MM.1S (cell line): Measurements from ENCODE around the gene RASSF7.

Source experiments
- DNase-seq: peaks from one replicate; pipeline ENCODE4 v3.0.0-alpha.2; 2015
- H2AFZ ChIP-seq: fragments of 300-600 bp; sonication (generic); 2 replicates; pipeline ENCODE4 v1.6.0; 2016; ENCODE audit warnings: antibody characterized with exemption, low read length
- H3F3A ChIP-seq: fragments of 300-600 bp; sonication (generic); 2 replicates; pipeline ENCODE4 v1.6.1; 2016; ENCODE audit warnings: mild to moderate bottlenecking, antibody characterized with exemption, low read length, moderate library complexity, mixed read lengths; ENCODE audit not compliant: insufficient read depth
- H3K27ac ChIP-seq: fragments of 300-600 bp; sonication (generic); 2 replicates; pipeline ENCODE4 v1.5.1; 2016; ENCODE audit warnings: mild to moderate bottlenecking, low read length
- H3K27me3 ChIP-seq: fragments of 300-600 bp; sonication (generic); replicated peaks from 2 replicates; pipeline ENCODE4 v1.6.0; 2016; ENCODE audit warnings: low read length; ENCODE audit not compliant: insufficient read depth
- H3K36me3 ChIP-seq: fragments of 300-600 bp; sonication (generic); replicated peaks from 2 replicates; pipeline ENCODE4 v1.6.1; 2016; ENCODE audit warnings: mild to moderate bottlenecking, low read length, mixed read lengths; ENCODE audit not compliant: insufficient read depth
- H3K4me1 ChIP-seq: fragments of 300-600 bp; sonication (generic); 2 replicates; pipeline ENCODE4 v1.6.1; 2016; ENCODE audit warnings: low read length, mixed read lengths
- H3K4me2 ChIP-seq: fragments of 300-600 bp; sonication (generic); 2 replicates; pipeline ENCODE4 v1.6.0; 2016; ENCODE audit warnings: low read depth, low read length
- H3K4me3 ChIP-seq: fragments of 300-600 bp; sonication (generic); 2 replicates; pipeline ENCODE4 v1.5.1; 2016; ENCODE audit warnings: low read length, mixed read lengths
- H3K79me2 ChIP-seq: fragments of 300-600 bp; sonication (generic); 2 replicates; pipeline ENCODE4 v1.6.1; 2016; ENCODE audit warnings: mixed run types, low read length, mixed read lengths
- H3K9ac ChIP-seq: fragments of 300-600 bp; sonication (generic); 2 replicates; pipeline ENCODE4 v1.6.1; 2016; ENCODE audit warnings: low read length, mixed read lengths
- H3K9me2 ChIP-seq: fragments of 300-600 bp; sonication (generic); replicated peaks from 2 replicates; pipeline ENCODE4 v1.6.1; 2016; ENCODE audit warnings: mild to moderate bottlenecking, low read length, mixed read lengths; ENCODE audit not compliant: insufficient read depth
- H3K9me3 ChIP-seq: fragments of 300-600 bp; sonication (generic); replicated peaks from 2 replicates; pipeline ENCODE4 v1.6.1; 2016; ENCODE audit warnings: mild to moderate bottlenecking, low read length, mixed read lengths; ENCODE audit not compliant: insufficient read depth
- H4K20me1 ChIP-seq: fragments of 300-600 bp; sonication (generic); 2 replicates; pipeline ENCODE4 v1.6.1; 2016; ENCODE audit warnings: mild to moderate bottlenecking, low read length, moderate library complexity, mixed read lengths; ENCODE audit not compliant: insufficient read depth
- CTCF ChIP-seq: fragments of 300-600 bp; sonication (generic); IDR thresholded peaks from 2 replicates; pipeline ENCODE4 v1.5.1; 2016; ENCODE audit warnings: antibody characterized with exemption, low read length, mixed read lengths
- EZH2 ChIP-seq: fragments of 300-600 bp; sonication (generic); optimal IDR thresholded peaks from 2 replicates; pipeline ENCODE3; 2017; ENCODE audit warnings: low read depth, mild to moderate bottlenecking, antibody characterized with exemption, low read length, mixed read lengths
- EZH2phosphoT487 ChIP-seq: fragments of 300-600 bp; sonication (generic); IDR thresholded peaks from 2 replicates; pipeline ENCODE4 v1.6.1; 2018; ENCODE audit warnings: antibody characterized with exemption, low read length

RASSF7 gene

DNA sequence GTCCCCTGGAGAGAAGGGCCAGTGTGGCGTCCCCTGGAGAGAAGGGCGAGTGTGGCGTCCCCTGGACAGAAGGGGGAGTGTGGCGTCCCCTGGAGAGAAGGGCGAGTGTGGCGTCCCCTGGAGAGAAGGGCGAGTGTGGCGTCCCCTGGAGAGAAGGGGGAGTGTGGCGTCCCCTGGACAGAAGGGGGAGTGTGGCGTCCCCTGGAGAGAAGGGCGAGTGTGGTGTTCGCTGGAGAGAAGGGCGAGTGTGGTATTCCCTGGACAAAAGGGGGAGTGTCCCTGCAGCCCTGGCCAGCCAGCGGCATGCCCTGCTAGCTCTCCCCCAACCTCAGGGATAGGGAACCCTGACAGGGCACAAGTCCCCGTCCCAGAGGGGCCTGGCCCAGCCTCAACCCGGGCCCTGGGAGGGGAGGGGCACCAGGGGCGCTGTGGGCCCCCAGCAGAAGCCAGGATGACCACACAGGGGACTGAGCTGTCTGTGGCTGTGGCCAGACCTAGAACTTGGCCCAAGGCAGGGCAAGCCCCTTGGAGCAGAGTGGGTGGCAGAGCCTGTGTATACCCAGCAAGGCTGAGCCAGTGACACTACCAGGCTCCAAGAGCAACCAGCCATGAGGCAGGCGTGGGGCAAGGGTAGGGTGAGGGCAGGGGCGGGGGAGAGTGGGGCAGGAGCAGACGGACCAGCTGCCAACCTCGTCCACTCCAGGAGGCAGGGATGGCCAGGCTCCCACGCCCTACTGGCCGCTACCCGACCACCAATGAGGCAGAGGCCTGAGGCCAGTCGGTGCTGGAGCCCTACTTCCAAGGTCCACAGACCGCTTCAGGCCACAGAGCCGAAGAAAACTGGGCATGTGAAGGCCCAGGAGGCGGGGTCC, 29.6 kb upstream of the RASSF7 start:
- Histone ChIP-seq H3K36me3 (no peaks in the 10 kb centered on the region), H3K9me2 (no peaks in the 10 kb centered on the region), H3F3A (peaks cover 7% of the 10 kb centered on the region), H3K4me3 (no peak overlapping the region), H3K9me3 (no peaks in the 10 kb centered on the region), H4K20me1 (no peaks in the 10 kb centered on the region), H2AFZ (no peak overlapping the region), H3K4me1 (peaks cover 3% of the 10 kb centered on the region; the same call in 1 of the 2 replicates), H3K4me2 (no peak overlapping the region), H3K9ac (no peak overlapping the region), H3K27me3 (no peaks in the 10 kb centered on the region), H3K79me2 (peaks cover 18% of the 10 kb centered on the region), H3K27ac (no peak overlapping the region)
- DNase-seq, result no peak
- TF ChIP-seq CTCF, result no peak
- TF ChIP-seq EZH2, result no peak
- no peak for TF ChIP-seq EZH2phosphoT487

DNA sequence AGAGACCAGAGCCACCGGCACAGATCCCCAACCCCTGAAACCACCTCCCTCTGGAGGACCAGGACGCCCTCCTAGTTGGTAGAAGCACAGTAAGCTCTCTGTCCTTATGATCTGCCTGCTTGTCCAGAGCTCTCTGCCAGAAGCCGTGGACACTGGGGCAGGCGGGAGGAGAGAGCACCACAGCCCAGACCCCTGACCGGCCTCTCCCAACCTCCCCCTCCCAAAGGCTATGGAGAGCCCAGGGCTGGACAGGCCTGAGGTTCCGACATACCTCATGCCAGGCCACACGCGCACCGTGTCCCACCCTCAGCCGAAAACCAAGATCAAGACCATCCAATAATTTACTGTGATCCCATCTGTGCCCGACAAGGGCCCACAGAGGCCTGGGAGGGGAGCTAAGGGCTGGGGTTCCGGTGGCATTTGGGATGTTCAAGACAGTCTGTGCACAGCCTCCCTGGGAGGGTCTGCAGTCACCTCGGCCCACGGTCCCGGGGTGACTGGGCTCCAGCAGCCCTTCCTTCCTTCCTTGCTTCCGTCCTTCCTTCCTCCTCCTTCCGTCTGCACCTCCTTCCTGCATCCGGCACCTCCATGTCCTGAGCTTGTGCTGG, 28.7 kb upstream of the RASSF7 start:
- H2AFZ ChIP-seq, result no peak overlapping the region
- TF ChIP-seq CTCF (no peak), EZH2 (no peak), EZH2phosphoT487 (no peak)
- H3K4me1 ChIP-seq, result peaks cover 9% of the 10 kb centered on the region
- H3K27ac ChIP-seq, result no peak overlapping the region
- H3F3A ChIP-seq, result peaks cover 15% of the 10 kb centered on the region
- peaks cover 18% of the 10 kb centered on the region for H3K79me2 ChIP-seq
- DNase-seq, result no peak
- H3K9me3 ChIP-seq, result no peaks in the 10 kb centered on the region
- H3K4me3 ChIP-seq, result no peak overlapping the region
- no peaks in the 10 kb centered on the region for H3K36me3 ChIP-seq
- no peak overlapping the region for H3K4me2 ChIP-seq
- H3K27me3 ChIP-seq, result no peaks in the 10 kb centered on the region
- H4K20me1 ChIP-seq, result no peaks in the 10 kb centered on the region
- no peaks in the 10 kb centered on the region for H3K9me2 ChIP-seq
- H3K9ac ChIP-seq, result no peak overlapping the region

- no peak for DNase-seq
- Histone ChIP-seq H3K9ac (no peak overlapping the region), H3F3A (peaks cover 16% of the 10 kb centered on the region), H3K9me2 (no peaks in the 10 kb centered on the region), H4K20me1 (no peaks in the 10 kb centered on the region), H3K4me1 (peaks cover 12% of the 10 kb centered on the region), H3K4me3 (no peak overlapping the region), H3K79me2 (peaks cover 18% of the 10 kb centered on the region), H3K9me3 (no peaks in the 10 kb centered on the region), H3K4me2 (no peak overlapping the region), H2AFZ (no peak overlapping the region), H3K27me3 (no peaks in the 10 kb centered on the region), H3K36me3 (no peaks in the 10 kb centered on the region), H3K27ac (no peak overlapping the region)
- TF ChIP-seq EZH2phosphoT487 (no peak), EZH2 (no peak), CTCF (no peak)
These were observed 28.2 kb upstream of the RASSF7 start for GRCh38 chr11:532527-532985.
